CD4-positive, alpha-beta T cell treated with Interleukin-12 subunit alpha and Interleukin-12 subunit beta, for 1 hour (primary cell): ENCODE data around the gene SULT2B1.
"Not testable (repeated sequence)": the region's sequence is repeated elsewhere in the genome, so short reads cannot be mapped to it uniquely, and the experiment has no call there.

Experiments used
- DNase-seq: peaks from one replicate; pipeline ENCODE4 v3.0.0-alpha.2; 2020

SULT2B1 gene

DNA sequence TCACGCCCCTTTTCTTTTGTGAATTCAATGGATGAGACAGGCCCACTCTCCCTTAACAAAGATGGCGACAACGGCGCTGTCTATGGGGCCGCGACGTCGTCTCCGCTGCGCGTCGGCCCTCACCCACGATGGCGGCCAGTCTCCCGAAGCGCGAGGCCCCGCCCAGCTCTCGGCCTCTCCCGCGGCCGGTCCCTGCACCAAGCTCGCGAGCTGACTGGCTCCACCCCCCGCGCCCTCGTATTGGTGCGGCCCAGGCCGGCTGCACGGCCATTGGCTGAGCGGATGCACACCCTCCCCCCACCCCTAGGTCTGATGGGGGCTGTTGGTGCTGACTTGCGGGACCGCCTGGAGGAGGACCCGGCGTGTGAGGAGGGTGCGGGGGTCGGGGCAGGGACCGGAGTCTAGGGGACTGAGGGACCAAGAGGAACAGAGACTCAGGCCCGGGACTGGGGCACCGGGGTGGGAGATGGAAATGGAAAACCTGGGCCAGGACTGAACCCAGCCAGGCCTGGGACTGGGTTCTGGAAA lies 72.2 kb downstream of the SULT2B1 start:
- peak; percentile 98 for DNase-seq

DNA sequence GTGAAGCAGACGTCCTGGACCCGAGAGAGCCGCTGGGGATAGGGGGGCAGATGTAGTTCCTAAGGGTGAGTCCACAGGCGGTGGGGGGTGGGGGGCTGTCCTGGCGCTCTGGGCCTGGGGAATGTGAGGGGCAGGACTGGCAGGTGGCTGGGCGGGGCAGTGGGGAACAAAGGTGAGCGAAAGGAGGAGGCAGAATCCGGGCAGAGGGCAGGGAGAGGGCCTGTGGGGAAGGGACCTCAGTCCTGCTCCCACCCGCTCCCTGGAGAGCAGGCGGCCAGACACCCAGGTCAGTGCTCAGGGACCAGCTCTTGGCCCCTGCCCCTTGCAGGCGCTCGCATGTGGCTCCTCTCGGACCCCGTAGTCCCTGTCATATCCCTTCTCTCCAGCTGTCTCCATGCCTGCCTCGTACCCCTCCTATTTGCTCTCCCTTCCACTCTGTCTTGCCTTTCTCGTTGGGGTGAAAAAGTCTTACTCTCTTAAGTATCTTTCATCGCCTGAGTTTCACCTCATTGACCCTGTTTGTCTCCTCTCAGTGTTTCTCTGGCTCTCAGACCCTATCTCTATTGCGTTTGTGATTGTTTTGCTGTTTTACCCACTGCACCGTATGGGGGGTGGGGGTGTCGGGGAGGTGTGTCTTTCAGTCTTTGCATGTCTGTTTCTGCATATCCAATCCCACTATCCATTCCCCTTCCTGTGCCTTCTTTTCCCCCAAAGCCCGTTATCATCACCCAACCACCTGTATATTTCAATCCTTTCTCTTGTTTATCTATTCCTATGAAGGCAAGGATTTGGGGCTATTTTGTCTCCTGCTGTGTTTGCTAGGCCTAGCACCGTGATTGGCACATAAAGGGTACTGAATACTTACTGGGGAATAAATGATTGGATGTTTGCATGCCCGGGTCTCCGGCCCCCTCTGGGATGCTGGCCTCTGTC lies 73.1 kb downstream of the SULT2B1 start:
- no peak for DNase-seq

DNA sequence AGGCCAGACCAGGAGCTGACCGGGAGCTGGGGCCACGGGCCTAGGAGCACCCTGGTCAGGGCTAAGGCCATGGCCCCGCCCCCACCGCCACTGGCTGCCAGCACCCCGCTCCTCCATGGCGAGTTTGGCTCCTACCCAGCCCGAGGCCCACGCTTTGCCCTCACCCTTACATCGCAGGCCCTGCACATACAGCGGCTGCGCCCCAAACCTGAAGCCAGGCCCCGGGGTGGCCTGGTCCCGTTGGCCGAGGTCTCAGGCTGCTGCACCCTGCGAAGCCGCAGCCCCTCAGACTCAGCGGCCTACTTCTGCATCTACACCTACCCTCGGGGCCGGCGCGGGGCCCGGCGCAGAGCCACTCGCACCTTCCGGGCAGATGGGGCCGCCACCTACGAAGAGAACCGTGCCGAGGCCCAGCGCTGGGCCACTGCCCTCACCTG lies 73.9 kb downstream of the SULT2B1 start:
- DNase-seq: no peak

GRCh38 chr19:48627201-48627864 lies 75.4 kb downstream of the SULT2B1 start:
- no peak for DNase-seq

DNA sequence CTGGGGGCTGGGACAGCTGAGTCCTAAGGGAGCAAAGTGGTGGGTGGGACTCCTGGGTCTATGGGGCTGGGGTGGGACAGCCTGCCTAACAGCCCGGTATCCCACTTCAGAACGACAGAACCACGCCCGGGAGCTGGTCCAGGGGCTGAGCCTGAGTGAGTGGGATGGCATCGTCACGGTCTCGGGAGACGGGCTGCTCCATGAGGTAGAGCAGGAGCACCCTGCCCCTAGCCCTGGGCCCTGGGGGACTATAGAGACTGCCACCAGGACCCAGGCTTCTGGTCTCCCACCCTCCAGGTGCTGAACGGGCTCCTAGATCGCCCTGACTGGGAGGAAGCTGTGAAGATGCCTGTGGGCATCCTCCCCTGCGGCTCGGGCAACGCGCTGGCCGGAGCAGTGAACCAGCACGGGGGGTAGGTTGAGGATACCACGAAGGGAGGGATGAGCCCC lies 75.9 kb downstream of the SULT2B1 start:
- no peak for DNase-seq

GRCh38 chr19:48628486-48629296 lies 76.7 kb downstream of the SULT2B1 start:
- no peak for DNase-seq

GRCh38 chr19:48629297-48629598 lies 77.3 kb downstream of the SULT2B1 start:
- no peak for DNase-seq

GRCh38 chr19:48629599-48630295 lies 77.8 kb downstream of the SULT2B1 start:
- no peak for DNase-seq

DNA sequence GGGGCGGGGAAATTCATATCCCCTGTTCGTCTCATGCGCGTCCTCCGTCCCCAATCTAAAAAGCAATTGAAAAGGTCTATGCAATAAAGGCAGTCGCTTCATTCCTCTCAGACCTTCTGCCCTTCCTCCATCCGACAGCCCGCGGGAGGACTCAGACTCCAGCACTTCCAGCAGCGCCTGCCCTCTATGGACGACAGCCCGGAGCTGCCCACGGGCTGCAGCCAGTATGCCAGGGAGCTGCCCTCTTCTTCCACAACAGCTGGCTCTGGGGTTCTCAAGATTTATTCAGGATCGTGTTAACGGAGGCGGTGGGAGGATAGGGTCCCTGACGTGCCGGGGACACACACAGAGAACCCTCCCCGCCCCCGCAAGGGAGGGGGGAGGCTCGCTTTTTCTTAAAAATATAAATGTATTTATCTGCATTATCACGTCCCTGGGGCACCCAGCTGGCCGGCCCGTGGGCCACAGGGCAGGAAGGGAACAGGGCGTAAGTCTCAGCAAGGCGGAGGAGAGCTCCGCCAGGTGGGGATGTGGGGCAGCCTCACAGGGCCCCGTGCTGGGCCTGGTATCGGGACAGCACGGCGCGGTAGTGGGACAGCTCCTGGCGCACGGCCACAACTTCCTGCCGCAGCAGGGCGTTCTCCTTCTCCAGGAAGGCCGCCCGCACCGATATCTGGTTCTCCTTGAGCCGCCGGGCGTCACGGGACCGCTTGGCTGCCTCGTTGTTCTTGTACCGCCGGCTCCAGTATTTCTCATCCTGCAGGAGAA lies 78.5 kb downstream of the SULT2B1 start:
- no peak for DNase-seq

GRCh38 chr19:48631225-48631624 lies 79.3 kb downstream of the SULT2B1 start:
- no peak for DNase-seq

- not testable (repeated sequence) for DNase-seq
Observed at GRCh38 chr19:48632286-48632685, 80.3 kb downstream of the SULT2B1 start.

GRCh38 chr19:48632692-48633147 lies 80.7 kb downstream of the SULT2B1 start:
- DNase-seq: no peak

- no peak for DNase-seq
Observed at GRCh38 chr19:48633148-48634035, 81.4 kb downstream of the SULT2B1 start.

DNA sequence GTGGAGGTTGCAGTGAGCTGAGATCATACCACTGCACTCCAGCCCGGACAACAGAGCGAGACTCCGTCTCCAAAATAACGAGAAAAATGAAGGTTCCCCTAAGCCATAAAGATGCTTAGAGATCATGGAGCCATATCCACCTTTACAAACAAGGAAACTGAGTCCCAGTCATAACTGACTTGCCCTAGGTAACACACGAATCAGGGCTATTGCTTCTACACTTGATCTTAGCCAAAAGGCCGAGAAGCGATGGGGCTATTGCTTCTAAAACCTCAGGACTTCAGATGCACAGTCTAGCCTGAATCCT lies 82.0 kb downstream of the SULT2B1 start:
- DNase-seq: no peak

DNA sequence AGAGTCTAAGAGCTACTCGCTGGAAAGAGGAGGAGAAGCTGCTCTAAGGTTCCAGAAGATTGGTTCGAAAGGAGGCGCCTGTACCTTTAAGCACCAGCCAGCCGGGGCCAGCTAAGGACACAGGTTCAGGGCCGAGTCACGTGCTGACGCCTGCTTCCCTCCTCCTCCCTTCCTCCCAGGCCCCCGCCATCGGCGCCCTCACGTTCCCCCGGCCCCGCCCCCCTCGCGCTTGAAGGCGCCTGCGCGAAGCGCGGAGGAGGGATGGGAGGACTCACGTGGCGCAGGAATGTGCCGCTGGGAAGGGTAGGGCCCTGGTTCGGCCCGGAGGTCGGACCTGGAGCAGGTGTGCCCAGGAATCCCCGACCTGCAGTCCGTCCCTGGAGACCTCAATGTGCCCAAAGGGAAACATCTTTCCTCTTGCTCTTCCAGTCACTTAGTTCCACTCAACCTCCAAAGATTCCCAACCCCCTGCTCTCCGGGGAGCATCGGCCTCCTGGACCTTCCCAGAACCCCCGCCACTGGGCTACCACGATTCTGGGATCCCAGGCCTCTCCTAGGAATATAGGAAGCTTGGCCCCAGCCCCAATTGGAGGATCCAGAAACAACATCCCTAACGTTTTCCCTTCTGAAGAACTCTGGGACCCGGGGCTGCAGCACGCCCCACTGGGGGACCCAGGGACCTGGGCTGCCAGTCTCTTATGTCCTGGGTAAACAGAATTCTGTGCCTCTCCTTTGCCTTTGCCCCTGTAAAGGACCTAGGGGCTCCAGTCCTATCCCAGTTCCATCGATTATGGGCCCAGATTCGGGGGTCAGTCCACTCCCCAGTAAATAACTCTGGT lies 82.7 kb downstream of the SULT2B1 start:
- peak; percentile 93 for DNase-seq

DNA sequence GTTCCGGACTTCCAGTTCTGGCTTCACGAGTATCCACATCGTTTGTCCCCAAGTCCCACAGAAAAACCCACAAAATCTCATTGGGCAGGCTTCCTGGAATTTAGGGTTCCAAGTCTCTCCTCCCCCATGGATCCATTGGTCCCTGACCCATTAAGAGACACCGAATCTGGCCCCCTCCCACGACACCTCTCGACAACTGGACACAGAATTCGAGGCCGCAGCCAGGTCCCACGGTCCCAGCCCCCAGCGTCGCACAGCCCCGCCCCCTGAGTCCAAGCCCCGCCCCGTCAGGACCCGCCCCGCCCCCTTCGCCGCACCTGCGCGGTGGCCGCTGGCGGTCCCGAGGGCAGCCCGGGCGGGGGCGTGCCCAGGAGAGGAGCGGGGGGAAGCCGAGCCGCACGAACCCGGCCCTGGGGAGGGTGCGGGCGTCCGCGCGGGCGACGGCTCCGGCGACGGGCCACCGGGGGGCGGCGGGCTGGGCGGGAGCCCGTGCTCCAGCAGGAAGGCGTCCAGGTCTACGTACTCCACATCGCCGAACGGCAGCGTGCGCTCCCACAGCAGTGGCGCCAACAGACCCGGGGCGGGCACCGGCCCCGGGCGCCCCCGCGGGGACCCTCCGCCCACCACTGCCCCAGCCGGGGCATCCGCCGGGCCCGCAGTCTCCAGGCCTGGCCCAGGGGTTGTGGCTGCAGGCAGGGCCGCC lies 83.4 kb downstream of the SULT2B1 start:
- peak; percentile 77 for DNase-seq

- DNase-seq: no peak
Observed at GRCh38 chr19:48635966-48636858, 84.2 kb downstream of the SULT2B1 start.

DNA sequence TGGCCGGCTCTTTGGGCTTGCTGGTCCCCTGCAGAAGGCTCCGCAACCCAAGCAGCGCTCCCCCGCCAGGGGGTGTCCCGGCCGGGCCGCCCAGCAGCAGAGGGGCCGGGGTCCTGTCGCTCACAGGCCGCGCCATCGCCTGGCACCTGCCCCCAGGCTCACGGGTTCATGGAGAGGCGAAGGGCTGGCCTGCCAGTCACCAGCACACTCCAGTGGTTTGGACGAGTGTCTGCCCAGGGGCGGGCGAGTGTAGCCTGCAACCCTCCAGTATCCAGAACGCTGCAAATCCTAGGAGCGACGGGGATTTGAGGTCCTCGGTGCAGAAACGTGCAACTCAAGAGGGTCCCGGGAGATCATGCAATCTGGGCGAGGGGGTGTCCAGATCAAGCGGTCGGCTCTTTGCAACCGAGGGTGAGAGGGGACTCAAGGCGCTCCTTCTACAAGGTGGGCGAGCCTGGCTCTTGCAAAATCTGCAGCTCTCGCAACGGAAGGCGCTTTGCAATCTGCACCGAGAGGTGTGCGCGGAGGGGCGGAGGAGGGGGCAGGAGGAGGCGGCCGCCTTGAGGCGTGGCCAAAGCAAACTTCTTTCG lies 85.0 kb downstream of the SULT2B1 start, which contains the start of gene DBP:
Gene DBP, minus strand, starts transcription at position 521 of the 590 bp plus-strand sequence. Its CDS starts 385 bp downstream, at position 136.
- DNase-seq: no peak
